ENCODE data around the gene EXOC6. TPM values are rescaled to one million over a fixed set of nuclear protein-coding genes. Genes with fewer than 3 reads are reported as not detected.

Gene EXOC6
- total RNA-seq, 2 experiments from 2014 or later, result 8.8 to 9.5 TPM

DNA sequence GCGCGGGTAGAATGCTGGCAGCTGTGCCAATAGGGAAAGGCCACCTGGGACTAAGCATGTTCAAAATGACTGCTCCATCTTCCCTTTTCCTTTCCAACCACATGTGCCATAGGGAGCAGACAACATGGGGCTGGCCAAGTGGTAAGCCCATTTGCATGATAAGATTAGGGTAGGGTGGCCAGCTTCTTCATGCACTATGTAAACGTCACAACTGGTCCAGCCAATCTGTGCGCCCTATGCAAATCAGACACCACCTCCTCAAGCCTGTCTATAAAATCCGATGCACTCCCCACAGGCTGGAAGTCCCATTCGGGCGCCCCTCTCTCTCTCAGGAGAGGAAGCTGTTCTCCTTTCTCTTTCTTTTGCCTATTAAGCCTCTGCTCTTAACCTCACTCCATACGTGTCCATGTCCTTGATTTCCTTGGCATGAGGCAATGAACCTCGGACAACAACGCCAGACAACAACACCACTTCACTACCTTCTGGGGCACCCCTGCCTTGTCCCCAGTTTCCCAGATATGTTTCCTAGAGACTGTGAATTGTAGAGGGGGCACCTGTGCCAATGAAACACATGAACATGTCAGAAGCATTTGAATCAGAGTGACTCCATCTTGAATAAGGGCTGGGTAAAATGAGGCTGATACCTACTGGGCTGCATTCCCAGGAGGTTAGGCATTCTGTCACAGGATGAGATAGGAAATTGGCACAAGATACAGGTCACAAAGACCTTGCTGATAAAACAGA is 19.1 kb upstream of the EXOC6 start:
- no peak overlapping the region for H3K27ac Mint-ChIP-seq
- no peaks in the 10 kb centered on the region for H3K36me3 Mint-ChIP-seq (ENCODE audit: low read depth)
- no peaks in the 10 kb centered on the region for H3K27me3 Mint-ChIP-seq
- CTCF ChIA-PET, result no interaction called here
- H3K4me3 Mint-ChIP-seq, result no peak overlapping the region
- H3K9me3 Mint-ChIP-seq, result no peaks in the 10 kb centered on the region
- no peak for ATAC-seq
- TF ChIP-seq, protein P1, sequence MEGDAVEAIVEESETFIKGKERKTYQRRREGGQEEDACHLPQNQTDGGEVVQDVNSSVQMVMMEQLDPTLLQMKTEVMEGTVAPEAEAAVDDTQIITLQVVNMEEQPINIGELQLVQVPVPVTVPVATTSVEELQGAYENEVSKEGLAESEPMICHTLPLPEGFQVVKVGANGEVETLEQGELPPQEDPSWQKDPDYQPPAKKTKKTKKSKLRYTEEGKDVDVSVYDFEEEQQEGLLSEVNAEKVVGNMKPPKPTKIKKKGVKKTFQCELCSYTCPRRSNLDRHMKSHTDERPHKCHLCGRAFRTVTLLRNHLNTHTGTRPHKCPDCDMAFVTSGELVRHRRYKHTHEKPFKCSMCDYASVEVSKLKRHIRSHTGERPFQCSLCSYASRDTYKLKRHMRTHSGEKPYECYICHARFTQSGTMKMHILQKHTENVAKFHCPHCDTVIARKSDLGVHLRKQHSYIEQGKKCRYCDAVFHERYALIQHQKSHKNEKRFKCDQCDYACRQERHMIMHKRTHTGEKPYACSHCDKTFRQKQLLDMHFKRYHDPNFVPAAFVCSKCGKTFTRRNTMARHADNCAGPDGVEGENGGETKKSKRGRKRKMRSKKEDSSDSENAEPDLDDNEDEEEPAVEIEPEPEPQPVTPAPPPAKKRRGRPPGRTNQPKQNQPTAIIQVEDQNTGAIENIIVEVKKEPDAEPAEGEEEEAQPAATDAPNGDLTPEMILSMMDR (IDR thresholded peaks at IDR 0.05), result no peak
- no peak for DNase-seq
- intact Hi-C loops (cut with micrococcal nuclease), result no loop called here
- POLR2A ChIA-PET, result no interaction called here
- peaks cover 9% of the 10 kb centered on the region for H3K4me1 Mint-ChIP-seq (ENCODE audit: low read depth)

DNA sequence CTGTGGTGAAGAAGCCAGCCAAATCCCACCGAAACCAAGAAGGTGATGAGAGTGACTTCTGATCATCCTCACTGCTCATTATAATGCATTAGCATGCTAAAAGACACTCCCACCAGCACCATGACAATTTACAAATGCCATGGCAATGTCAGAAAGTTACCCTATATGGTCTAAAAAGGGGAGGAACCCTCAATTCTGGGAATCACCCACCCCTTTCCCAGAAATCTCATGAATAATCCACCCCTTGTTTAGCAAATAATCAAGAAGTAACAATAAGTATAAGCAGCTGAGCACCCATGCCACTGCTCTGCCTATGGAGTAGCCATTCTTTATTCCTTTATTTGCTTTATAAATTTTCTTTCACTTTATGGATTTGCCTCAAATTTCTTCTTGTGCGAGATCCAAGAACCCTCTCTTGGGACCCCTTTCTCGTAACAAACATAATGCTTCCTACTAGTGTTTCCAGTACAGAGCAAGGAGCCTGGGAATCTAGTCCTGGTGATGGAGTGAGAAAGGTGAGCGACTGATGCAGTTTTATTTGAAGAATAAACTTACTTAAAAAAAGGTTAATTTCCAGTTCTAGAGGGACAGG is 18.4 kb upstream of the EXOC6 start:
- TF ChIP-seq, protein P1 (IDR thresholded peaks at IDR 0.05), result no peak
- ChIA-PET CTCF (no interaction called here), POLR2A (no interaction called here)
- Mint-ChIP-seq H3K27ac (no peak overlapping the region), H3K36me3 (ENCODE audit: low read depth) (no peaks in the 10 kb centered on the region), H3K4me1 (ENCODE audit: low read depth) (peaks cover 9% of the 10 kb centered on the region), H3K4me3 (no peak overlapping the region), H3K27me3 (no peaks in the 10 kb centered on the region), H3K9me3 (no peaks in the 10 kb centered on the region)
- intact Hi-C loops (cut with micrococcal nuclease), result no loop called here
- ATAC-seq, result no peak
- DNase-seq, result no peak

DNA sequence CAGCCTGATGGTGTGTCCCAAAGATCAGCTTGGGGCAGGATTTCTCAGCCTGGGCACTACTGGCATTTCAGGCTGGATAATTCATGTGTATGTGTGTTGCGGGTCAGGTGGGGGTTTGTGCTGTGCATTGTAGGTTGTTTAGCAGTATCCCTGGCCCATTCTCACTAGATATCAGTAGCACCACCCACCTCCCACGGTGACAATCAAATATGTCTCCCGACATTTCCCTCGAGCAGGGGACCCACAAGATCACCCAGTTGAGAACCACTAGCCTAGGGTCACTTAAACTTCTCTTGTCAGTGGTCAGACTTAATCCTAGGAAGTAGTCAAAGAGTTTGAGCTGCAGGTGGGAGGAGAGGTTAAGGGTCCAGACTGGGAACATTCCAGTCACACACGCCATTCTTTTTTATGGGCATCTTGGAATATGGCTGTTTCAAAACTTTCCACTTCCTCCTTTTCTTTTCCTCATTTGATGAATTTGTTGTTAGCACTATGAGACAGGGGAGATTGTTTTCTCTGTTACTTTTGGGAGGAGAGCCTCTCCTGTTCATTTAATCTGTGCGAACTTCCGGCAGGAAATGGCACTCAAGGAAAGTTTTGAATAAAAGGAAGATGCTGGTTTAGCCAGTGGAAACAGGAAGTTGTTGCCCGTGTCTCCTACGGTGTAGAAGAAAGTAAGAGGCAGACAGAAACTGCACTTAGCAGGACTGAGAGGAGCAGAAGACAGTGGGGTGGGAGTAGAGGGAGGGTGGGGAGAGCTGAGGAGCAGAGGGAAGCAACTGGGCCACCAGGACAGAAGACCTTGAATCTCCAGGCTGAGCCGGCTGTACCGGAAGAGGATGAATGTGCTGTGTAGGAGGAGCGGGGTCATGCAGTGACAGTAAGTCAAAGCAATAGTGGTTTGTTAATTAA is 17.6 kb upstream of the EXOC6 start:
- peak; percentile 62 for ATAC-seq
- Mint-ChIP-seq H3K36me3 (ENCODE audit: low read depth) (no peaks in the 10 kb centered on the region), H3K9me3 (no peaks in the 10 kb centered on the region), H3K4me3 (peak overlapping the region; percentile 58), H3K27me3 (no peaks in the 10 kb centered on the region), H3K4me1 (ENCODE audit: low read depth) (peaks cover 9% of the 10 kb centered on the region), H3K27ac (peak overlapping the region; percentile 78)
- intact Hi-C loops (cut with micrococcal nuclease), result no loop called here
- ChIA-PET CTCF (no interaction called here), POLR2A (no interaction called here)
- TF ChIP-seq, protein P1 (IDR thresholded peaks at IDR 0.05), result no peak
- peak; percentile 38 for DNase-seq

DNA sequence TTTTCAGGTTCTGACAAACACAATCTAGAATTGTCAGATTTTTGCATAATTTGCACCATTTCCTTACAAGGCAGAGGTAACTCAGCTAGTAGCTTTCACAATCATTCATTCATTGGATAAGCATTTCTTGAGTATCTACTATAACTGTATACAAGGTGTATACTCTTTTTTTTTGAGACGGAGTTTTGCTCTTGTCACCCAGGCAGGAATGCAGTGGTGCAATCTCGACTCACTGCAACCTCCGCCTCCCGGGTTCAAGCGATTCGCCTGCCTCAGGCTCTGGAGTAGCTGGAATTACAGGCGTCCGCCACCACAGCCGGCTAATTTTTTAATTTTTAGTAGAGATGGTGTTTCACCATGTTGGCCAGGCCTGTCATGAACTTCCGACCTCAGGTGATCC is 16.2 kb upstream of the EXOC6 start:
- Mint-ChIP-seq H3K27me3 (no peaks in the 10 kb centered on the region), H3K36me3 (ENCODE audit: low read depth) (no peaks in the 10 kb centered on the region), H3K4me1 (ENCODE audit: low read depth) (peaks cover 9% of the 10 kb centered on the region), H3K27ac (no peak overlapping the region), H3K4me3 (no peak overlapping the region), H3K9me3 (no peaks in the 10 kb centered on the region)
- DNase-seq (no peak), ATAC-seq (no peak)
- ChIA-PET POLR2A (interaction anchor here (0.7 kb wide), 1 partner anchor 14 kb away, joined by 3 read pairs; no protein-coding TSS in a partner anchor), CTCF (interaction anchor here (4.1 kb wide), 1 partner anchor 11 kb away, joined by 36 read pairs; no protein-coding TSS in a partner anchor)
- TF ChIP-seq, protein P1 (IDR thresholded peaks at IDR 0.05), result no peak
- intact Hi-C loops (cut with micrococcal nuclease), result no loop called here
